Neural progenitor cell (in vitro differentiated cells): ENCODE results near the gene BUD23.

Source experiments
- CTCF ChIP-seq: fragments of 200-600 bp; sonication (generic); IDR thresholded peaks from 2 replicates; pipeline ENCODE4 v1.5.1; 2017; ENCODE audit warnings: antibody characterized with exemption, mild to moderate bottlenecking
- EZH2phosphoT487 ChIP-seq: fragments of 200-600 bp; sonication (generic); IDR thresholded peaks from 2 replicates; pipeline ENCODE4 v1.6.1; 2017; ENCODE audit warnings: antibody characterized with exemption

- no peak for TF ChIP-seq CTCF
- no peak for TF ChIP-seq EZH2phosphoT487
These were observed 33.0 kb downstream of the BUD23 start for GRCh38 chr7:73716318-73716890.
